RWPE1 (cell line): ENCODE data around the gene DEPDC1B.

Experiments
- CTCF ChIA-PET: fragments of 350-600 bp; sonication (Branson Sonifier 250); formaldehyde crosslinking; extraction: SDS; loops from one replicate; lab custom pipeline; 2021; lab: Yijun Ruan, JAX
- POLR2A ChIA-PET: fragments of 400-600 bp; formaldehyde crosslinking; extraction: SDS; loops from one replicate; lab custom pipeline; 2020; ENCODE audit warnings: antibody characterized with exemption; ENCODE audit not compliant: low non-redundant PET; lab: Yijun Ruan, JAX
- DNase-seq: peaks from one replicate; pipeline ENCODE4 v3.0.0; 2012; ENCODE audit warnings: low spot score
- H3K27ac ChIP-seq: fragments of 450-650 bp; 2 replicates; pipeline ENCODE4 v1.5.1; 2017
- TF ChIP-seq, protein P1 (sequence below): fragments of 450-650 bp; conservative IDR thresholded peaks from 2 replicates; pipeline ENCODE4 v1.5.1; 2017; ENCODE audit warnings: low read depth, mild to moderate bottlenecking

DEPDC1B gene

DNA sequence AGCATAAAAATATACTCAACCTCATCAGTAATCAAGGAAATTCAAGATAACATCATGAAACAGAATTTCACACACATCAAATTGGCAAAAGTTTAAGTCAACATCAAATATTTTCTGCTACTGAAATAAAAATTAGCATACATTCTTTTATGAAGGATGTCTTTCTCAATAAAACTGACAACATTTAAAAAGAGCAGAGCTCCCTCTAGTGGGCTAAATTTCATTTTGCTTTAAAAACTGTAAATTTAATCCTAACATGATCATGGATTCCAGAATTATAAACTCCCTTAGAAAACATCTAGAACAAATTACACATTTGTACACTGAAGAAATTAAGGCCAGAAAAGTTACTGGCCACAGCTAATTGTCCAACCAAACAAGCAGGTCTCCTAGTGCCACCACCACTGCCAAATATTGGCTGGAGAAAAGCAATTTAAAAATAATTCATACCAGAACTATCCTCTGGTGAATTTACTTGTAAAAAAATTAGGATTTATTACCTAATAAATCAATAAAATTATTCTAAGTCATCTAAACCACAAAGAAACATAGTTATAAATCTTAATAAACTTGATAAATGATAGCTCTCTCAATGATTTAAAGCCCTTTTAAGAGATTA, 31.2 kb downstream of the DEPDC1B start:
- H3K27ac ChIP-seq: no peak overlapping the region
- ChIA-PET POLR2A (no interaction called here), CTCF (interaction anchor here (0.6 to 1.9 kb wide), 7 partner anchors 17 to 373 kb away, joined by 3 to 8 read pairs (median 3); partner anchors contain the start of gene DEPDC1B)
- TF ChIP-seq, protein P1, sequence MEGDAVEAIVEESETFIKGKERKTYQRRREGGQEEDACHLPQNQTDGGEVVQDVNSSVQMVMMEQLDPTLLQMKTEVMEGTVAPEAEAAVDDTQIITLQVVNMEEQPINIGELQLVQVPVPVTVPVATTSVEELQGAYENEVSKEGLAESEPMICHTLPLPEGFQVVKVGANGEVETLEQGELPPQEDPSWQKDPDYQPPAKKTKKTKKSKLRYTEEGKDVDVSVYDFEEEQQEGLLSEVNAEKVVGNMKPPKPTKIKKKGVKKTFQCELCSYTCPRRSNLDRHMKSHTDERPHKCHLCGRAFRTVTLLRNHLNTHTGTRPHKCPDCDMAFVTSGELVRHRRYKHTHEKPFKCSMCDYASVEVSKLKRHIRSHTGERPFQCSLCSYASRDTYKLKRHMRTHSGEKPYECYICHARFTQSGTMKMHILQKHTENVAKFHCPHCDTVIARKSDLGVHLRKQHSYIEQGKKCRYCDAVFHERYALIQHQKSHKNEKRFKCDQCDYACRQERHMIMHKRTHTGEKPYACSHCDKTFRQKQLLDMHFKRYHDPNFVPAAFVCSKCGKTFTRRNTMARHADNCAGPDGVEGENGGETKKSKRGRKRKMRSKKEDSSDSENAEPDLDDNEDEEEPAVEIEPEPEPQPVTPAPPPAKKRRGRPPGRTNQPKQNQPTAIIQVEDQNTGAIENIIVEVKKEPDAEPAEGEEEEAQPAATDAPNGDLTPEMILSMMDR: peak; percentile 81
- DNase-seq: peak; percentile 15

DNA sequence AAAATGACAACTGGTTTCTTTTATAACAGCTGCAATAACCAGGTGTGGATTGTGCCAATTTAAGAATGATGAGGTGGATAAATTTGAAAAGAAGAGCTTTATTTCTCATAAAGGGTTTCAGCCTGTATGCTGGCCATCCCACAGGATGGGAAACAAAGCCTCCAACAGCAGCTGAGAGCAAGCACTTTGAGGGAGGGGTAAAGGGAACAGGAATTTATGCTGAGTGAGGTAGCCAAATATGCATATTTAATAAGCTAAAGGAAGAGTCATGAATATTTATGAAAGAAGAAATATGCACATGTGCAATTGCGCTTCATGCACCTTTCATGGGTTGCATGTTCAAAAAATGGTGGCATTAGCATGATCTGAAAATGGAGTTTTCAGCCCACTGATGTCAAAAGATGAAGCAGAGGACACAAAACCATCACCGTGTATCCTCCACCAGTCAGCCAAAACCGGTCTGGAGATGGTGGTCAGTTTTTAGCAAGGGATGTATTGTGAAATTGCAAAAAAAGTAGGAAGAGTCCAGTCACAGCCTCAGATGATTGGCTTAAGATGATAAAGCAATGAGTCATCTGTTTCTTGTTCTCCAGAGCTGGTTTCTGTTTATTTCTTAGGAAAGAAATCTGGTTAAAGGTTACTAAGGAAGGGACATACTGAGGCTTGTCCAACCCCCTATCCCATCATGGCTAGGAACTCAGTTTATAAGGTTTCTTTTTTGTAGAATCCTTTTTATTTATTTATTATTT, 47.9 kb downstream of the DEPDC1B start:
- POLR2A ChIA-PET: no interaction called here
- TF ChIP-seq, protein P1: no peak
- CTCF ChIA-PET: interaction anchor here (0.5 to 1.1 kb wide), 5 partner anchors 17 to 842 kb away, joined by 3 to 4 read pairs (median 3); no protein-coding TSS in a partner anchor
- no peak overlapping the region for H3K27ac ChIP-seq
- DNase-seq: peak; percentile 90

DNA sequence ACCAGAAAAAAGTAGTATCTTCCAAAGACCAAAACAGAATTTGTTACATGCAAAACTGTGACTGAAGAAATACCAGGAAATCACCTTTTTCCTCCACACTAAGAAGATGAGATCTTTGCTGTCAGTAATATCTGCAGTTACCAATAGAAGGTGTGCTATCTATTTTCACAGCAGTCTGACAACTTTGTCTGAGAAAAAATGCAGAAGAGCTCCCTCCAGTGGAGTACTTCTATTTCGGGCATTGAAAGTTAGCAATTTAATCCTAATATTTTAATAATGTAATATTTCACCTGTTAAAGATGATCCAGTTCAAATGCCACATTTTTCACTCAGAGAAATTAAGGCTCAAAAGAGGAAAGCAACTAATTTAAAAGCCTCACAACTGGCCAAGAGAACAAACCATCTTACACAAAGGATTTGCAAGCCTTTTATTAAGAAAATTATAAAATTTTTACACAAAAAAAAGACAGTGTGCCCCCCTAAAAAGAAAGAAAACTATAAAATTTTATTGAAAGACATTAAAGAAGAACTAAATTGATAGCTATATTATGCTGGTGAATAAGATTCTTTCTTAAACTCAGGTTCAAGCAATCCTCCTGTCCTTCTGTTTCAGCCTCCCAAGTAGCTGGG, 50.6 kb downstream of the DEPDC1B start:
- peak; percentile 57 for DNase-seq
- POLR2A ChIA-PET: no interaction called here
- H3K27ac ChIP-seq: no peak overlapping the region
- CTCF ChIA-PET: interaction anchor here (0.5 to 1.9 kb wide), 6 partner anchors 19 to 1887 kb away, joined by 3 to 9 read pairs (median 3); no protein-coding TSS in a partner anchor
- TF ChIP-seq, protein P1: peak; percentile 78

DNA sequence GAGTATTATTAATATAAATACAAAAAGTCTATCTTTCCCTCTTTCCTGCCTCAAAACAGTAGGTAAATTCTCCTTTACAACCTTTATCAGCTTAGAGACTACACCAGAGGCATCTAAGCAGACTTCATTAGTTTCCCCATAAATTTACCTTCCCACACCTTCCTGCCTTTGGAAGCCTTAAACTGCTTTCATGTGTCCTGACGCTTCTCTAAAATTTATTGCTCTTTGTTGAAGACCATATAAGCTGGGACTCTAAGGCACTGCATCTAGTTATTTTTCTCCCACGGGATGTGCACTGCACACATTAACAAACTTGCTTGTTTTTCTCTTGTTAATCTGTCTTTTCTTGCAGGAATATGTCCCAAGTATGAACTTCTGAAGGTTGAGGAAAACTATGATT, 51.8 kb downstream of the DEPDC1B start:
- no peak for DNase-seq
- CTCF ChIA-PET: interaction anchor here (0.6 to 0.7 kb wide), 3 partner anchors 26 to 838 kb away, joined by 3 to 4 read pairs (median 3); no protein-coding TSS in a partner anchor
- H3K27ac ChIP-seq: no peak overlapping the region
- TF ChIP-seq, protein P1: no peak
- POLR2A ChIA-PET: no interaction called here

DNA sequence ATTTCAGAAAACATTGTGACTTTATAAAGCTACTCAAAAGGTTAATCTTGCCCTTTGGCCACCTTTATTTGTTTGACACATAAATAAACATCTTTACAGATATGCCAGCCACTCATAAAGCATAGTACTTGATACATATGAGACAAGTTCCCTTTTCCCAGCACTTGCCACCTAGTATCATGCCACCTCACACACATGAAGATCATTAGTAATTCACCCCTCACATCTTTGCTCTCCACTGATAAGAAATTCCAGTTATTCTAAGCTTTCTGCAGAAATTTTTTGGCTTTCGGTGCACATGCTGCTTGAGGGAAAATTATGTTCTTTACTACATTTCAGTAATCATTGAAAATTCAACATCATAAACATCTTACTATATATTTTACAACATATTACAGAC, 59.1 kb downstream of the DEPDC1B start:
- TF ChIP-seq, protein P1: no peak
- ChIA-PET CTCF (interaction anchor here (0.6 kb wide), 1 partner anchor 29 kb away, joined by 3 read pairs; no protein-coding TSS in a partner anchor), POLR2A (no interaction called here)
- DNase-seq: no peak
- H3K27ac ChIP-seq: no peak overlapping the region

DNA sequence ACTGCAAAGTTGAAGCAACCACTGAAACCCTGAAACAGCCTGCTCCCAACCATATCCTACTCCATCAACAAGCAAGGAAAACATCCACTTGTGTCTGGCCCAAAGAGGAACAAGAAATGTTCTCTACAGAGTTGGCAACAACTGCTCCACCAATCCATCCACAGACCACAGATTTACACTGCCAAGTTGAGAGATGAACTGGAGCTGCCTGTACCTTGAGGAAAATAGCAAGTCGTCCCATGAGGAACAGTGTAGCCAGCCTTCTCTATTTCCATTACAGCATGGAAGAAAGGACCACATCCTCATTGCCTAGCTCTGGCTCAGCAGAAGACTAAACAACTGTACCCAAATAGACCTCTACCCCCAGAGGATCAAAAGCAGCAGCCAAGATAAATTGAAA, 60.4 kb downstream of the DEPDC1B start:
- TF ChIP-seq, protein P1: no peak
- CTCF ChIA-PET: no interaction called here
- no peak for DNase-seq
- H3K27ac ChIP-seq: no peak overlapping the region
- POLR2A ChIA-PET: no interaction called here
